ENCODE results near the gene OSBPL1A.

GRCh38 chr18:24195296-24196053, 202.1 kb downstream of the OSBPL1A start:
- no peak for TF ChIP-seq POLR2A (IDR thresholded peaks at IDR 0.05; ENCODE audit: low read depth, low read length)
- TF ChIP-seq POLR2AphosphoS5 (IDR thresholded peaks at IDR 0.05; ENCODE audit: low read depth, low read length), result no peak
